Smooth muscle cell (in vitro differentiated cells): ENCODE data around the gene ZCCHC8. TPM values are rescaled to one million over a fixed set of nuclear protein-coding genes. Genes with fewer than 3 reads are reported as not detected.
"Not testable (repeated sequence)": the region's sequence is repeated elsewhere in the genome, so short reads cannot be mapped to it uniquely, and the experiment has no call there.

Experiments
- DNase-seq: peaks from one replicate; lab custom pipeline; 2025; ENCODE audit not compliant: unreplicated experiment; lab: John Stamatoyannopoulos, UW
- H2AFZ ChIP-seq: fragments of 200-600 bp; sonication (generic); 2 replicates; pipeline ENCODE4 v1.6.0; 2016; ENCODE audit warnings: antibody characterized with exemption, low read depth, mild to moderate bottlenecking
- H3F3A ChIP-seq: fragments of 200-600 bp; sonication (generic); 2 replicates; pipeline ENCODE4 v1.6.0; 2017; ENCODE audit warnings: antibody characterized with exemption, low read depth
- H3K27ac ChIP-seq: fragments of 200-600 bp; sonication (generic); 2 replicates; pipeline ENCODE4 v1.5.1; 2016; ENCODE audit warnings: low read depth, mild to moderate bottlenecking
- H3K27me3 ChIP-seq: fragments of 200-600 bp; sonication (generic); 2 replicates; pipeline ENCODE4 v1.6.1; 2016; ENCODE audit warnings: low read depth, mild to moderate bottlenecking
- H3K36me3 ChIP-seq: fragments of 200-600 bp; sonication (generic); 2 replicates; pipeline ENCODE4 v1.5.1; 2016; ENCODE audit warnings: low read depth
- H3K4me1 ChIP-seq: fragments of 200-600 bp; sonication (generic); 2 replicates; pipeline ENCODE4 v1.5.1; 2016; ENCODE audit warnings: low read depth
- H3K4me2 ChIP-seq: fragments of 200-600 bp; sonication (generic); 2 replicates; pipeline ENCODE4 v1.6.0; 2016; ENCODE audit warnings: mild to moderate bottlenecking
- H3K4me3 ChIP-seq: fragments of 200-600 bp; sonication (generic); 2 replicates; pipeline ENCODE4 v1.5.1; 2016; ENCODE audit warnings: mild to moderate bottlenecking
- H3K79me2 ChIP-seq: fragments of 200-600 bp; sonication (generic); 2 replicates; pipeline ENCODE4 v1.6.0; 2016; ENCODE audit warnings: low read depth, mild to moderate bottlenecking
- H3K9ac ChIP-seq: fragments of 200-600 bp; sonication (generic); 2 replicates; pipeline ENCODE4 v1.6.0; 2016; ENCODE audit warnings: low read depth
- H3K9me3 ChIP-seq: fragments of 200-600 bp; sonication (generic); replicated peaks from 2 replicates; pipeline ENCODE4 v1.5.1; 2016; ENCODE audit warnings: low read depth
- H4K20me1 ChIP-seq: fragments of 200-600 bp; sonication (generic); 2 replicates; pipeline ENCODE4 v1.6.0; 2016; ENCODE audit warnings: low read depth
- CTCF ChIP-seq: fragments of 200-600 bp; sonication (generic); IDR thresholded peaks from 2 replicates; pipeline ENCODE4 v1.5.1; 2017; ENCODE audit warnings: borderline replicate concordance, mild to moderate bottlenecking, antibody characterized with exemption; ENCODE audit not compliant: insufficient read depth, poor library complexity, severe bottlenecking
- WGBS: methylation state at CpG from one replicate; pipeline ENCODE4 v1.1.7; 2016; ENCODE audit warnings: low lambda C conversion rate; 5-methylcytosine and 5-hydroxymethylcytosine counted together
- polyA plus RNA-seq: library from polyadenylated mRNA; unstranded; fragments of >200 nt; fragmentation: Nextera tagmentation; extraction: Ambion mirVana; gene quantifications from 2 replicates; pipeline ENCODE4 v1.2.1, GENCODE V29; 2016
- total RNA-seq: library from RNA; depleted of rRNA; stranded (reverse); fragments of >200 nt; gene quantifications from 2 replicates; pipeline ENCODE4 v1.2.3, GENCODE V29; 2014

Gene ZCCHC8
- total and polyA plus RNA-seq, 2 experiments from 2014 or later, result 8.8 to 20.6 TPM

- no peak overlapping the region for H3K4me3 ChIP-seq
- H3K9me3 ChIP-seq, result no peaks in the 10 kb centered on the region
- H2AFZ ChIP-seq, result no peak overlapping the region
- H4K20me1 ChIP-seq, result no peaks in the 10 kb centered on the region
- no peak overlapping the region for H3K4me2 ChIP-seq
- no peaks in the 10 kb centered on the region for H3K4me1 ChIP-seq
- no peak for TF ChIP-seq CTCF
- no peak for DNase-seq
- no peaks in the 10 kb centered on the region for H3F3A ChIP-seq
- WGBS, result 71% methylated on average over 6 of the region's 6 CpGs
- H3K79me2 ChIP-seq, result no peaks in the 10 kb centered on the region
- no peak overlapping the region for H3K27ac ChIP-seq
- no peaks in the 10 kb centered on the region for H3K36me3 ChIP-seq
- no peaks in the 10 kb centered on the region for H3K27me3 ChIP-seq
- no peak overlapping the region for H3K9ac ChIP-seq
These were observed 46.0 kb downstream of the ZCCHC8 start for GRCh38 chr12:122454739-122455138.

GRCh38 chr12:122454250-122454721 is 46.4 kb downstream of the ZCCHC8 start:
- Histone ChIP-seq H4K20me1 (no peaks in the 10 kb centered on the region), H3K4me2 (no peak overlapping the region), H3K9me3 (no peaks in the 10 kb centered on the region), H3K4me3 (no peak overlapping the region), H3K27ac (no peak overlapping the region), H3K79me2 (no peaks in the 10 kb centered on the region), H3K9ac (no peak overlapping the region), H3K4me1 (no peaks in the 10 kb centered on the region), H3K36me3 (no peaks in the 10 kb centered on the region), H3K27me3 (no peaks in the 10 kb centered on the region), H3F3A (no peaks in the 10 kb centered on the region), H2AFZ (no peak overlapping the region)
- no peak for DNase-seq
- 93% methylated on average over 12 of the region's 12 CpGs for WGBS
- TF ChIP-seq CTCF, result no peak

- Histone ChIP-seq H3K4me2 (no peak overlapping the region), H4K20me1 (no peaks in the 10 kb centered on the region), H3K9me3 (no peaks in the 10 kb centered on the region), H3K27ac (no peak overlapping the region), H3K9ac (no peak overlapping the region), H3K27me3 (no peaks in the 10 kb centered on the region), H3F3A (no peaks in the 10 kb centered on the region), H3K79me2 (no peaks in the 10 kb centered on the region), H3K4me3 (no peak overlapping the region), H3K4me1 (no peaks in the 10 kb centered on the region), H2AFZ (peak overlapping the region; percentile 30), H3K36me3 (no peaks in the 10 kb centered on the region)
- DNase-seq, result no peak
- WGBS, result 87% methylated on average over 11 of the region's 11 CpGs
- TF ChIP-seq CTCF, result no peak
These were observed 47.9 kb downstream of the ZCCHC8 start for GRCh38 chr12:122452701-122453285.

- WGBS, result 80% methylated on average over 2 of the region's 2 CpGs
- Histone ChIP-seq H2AFZ (no peak overlapping the region), H3K4me3 (no peak overlapping the region), H3F3A (no peaks in the 10 kb centered on the region), H3K27me3 (no peaks in the 10 kb centered on the region), H3K27ac (peak overlapping the region; percentile 77), H4K20me1 (no peaks in the 10 kb centered on the region), H3K4me1 (no peaks in the 10 kb centered on the region), H3K9me3 (no peaks in the 10 kb centered on the region), H3K79me2 (no peaks in the 10 kb centered on the region), H3K9ac (no peak overlapping the region), H3K4me2 (no peak overlapping the region), H3K36me3 (no peaks in the 10 kb centered on the region)
- no peak for TF ChIP-seq CTCF
- DNase-seq, result no peak
These were observed 51.4 kb downstream of the ZCCHC8 start for GRCh38 chr12:122449317-122449716.

- H3F3A ChIP-seq, H2AFZ ChIP-seq, H3K4me3 ChIP-seq, H3K9me3 ChIP-seq, DNase-seq, H3K27me3 ChIP-seq, H4K20me1 ChIP-seq, H3K36me3 ChIP-seq, H3K4me1 ChIP-seq, H3K9ac ChIP-seq, H3K79me2 ChIP-seq, H3K27ac ChIP-seq, H3K4me2 ChIP-seq: not testable (repeated sequence)
- 92% methylated on average over 3 of the region's 3 CpGs for WGBS
These were observed 52.9 kb downstream of the ZCCHC8 start for GRCh38 chr12:122447825-122448224.
